GM23248 (cell line): Measurements from ENCODE around the gene TAF3.

ENCODE experiments used
- EZH2 ChIP-seq: fragments of 200-600 bp; sonication (generic); IDR thresholded peaks from 2 replicates; pipeline ENCODE4 v1.6.1; 2018; ENCODE audit warnings: antibody characterized with exemption, mild to moderate bottlenecking; ENCODE audit not compliant: insufficient read depth, poor library complexity, severe bottlenecking
- EZH2phosphoT487 ChIP-seq: fragments of 200-600 bp; sonication (generic); IDR thresholded peaks from 2 replicates; pipeline ENCODE4 v1.6.1; 2018; ENCODE audit warnings: antibody characterized with exemption, moderate library complexity, mild to moderate bottlenecking, low read depth; ENCODE audit not compliant: insufficient read depth

DNA sequence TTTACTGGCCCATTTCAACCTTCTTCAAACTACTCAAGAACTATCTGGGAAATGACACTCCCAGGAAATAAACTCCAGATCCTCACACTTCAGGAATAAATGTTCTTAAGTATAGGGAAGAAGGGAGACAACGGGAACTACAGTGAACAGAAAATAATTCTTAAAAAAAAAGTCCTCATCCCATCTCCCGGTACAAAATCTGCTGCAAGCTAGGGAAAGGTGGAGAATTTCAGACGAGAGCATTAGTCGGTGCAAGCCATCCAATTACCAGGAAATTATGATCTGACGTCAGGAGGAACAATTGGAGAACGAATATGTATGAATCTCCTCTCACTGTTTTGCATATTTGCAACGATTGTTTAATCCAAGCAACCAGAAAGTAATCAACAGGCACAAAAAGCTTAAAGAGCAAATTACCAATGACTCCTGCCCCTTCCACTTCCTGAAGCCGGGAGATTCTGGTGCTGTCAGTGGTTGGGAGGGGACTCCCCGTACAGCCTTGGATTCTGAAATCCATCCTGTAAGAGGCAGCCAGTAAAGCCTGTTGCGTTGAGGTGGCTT, 221.1 kb downstream of the TAF3 start:
- peak; percentile 59 for TF ChIP-seq EZH2
- TF ChIP-seq EZH2phosphoT487 = no peak
